ENCODE results near the gene PALB2. TPM values are rescaled to one million over a fixed set of nuclear protein-coding genes. Genes with fewer than 3 reads are reported as not detected.
"Not testable (repeated sequence)": the region's sequence is repeated elsewhere in the genome, so short reads cannot be mapped to it uniquely, and the experiment has no call there.

The PALB2 gene
- total RNA-seq, 2 experiments from 2014 or later = 16.8 to 17.0 TPM

GRCh38 chr16:23634461-23635036, 6.6 kb downstream of the PALB2 start:
- Mint-ChIP-seq H3K27me3 (no peaks in the 10 kb centered on the region), H3K36me3 (ENCODE audit: low read depth) (peaks cover 42% of the 10 kb centered on the region)

GRCh38 chr16:23631874-23632273, 9.2 kb downstream of the PALB2 start:
- DNase-seq, H3K4me3 Mint-ChIP-seq, H3K27ac Mint-ChIP-seq, H3K27me3 Mint-ChIP-seq, H3K9me3 Mint-ChIP-seq, CTCF ChIA-PET: not testable (repeated sequence)
- H3K4me1 Mint-ChIP-seq = peaks cover 11% of the 10 kb centered on the region
- peaks cover 42% of the 10 kb centered on the region for H3K36me3 Mint-ChIP-seq (ENCODE audit: low read depth)
- POLR2A ChIA-PET = interaction anchor here (1.2 to 1.6 kb wide), 2 partner anchors 8 to 10 kb away, joined by 3 to 4 read pairs; partner anchors contain the start of gene DCTN5

More at GRCh38 chr16:23634461-23635036, 6.6 kb downstream of the PALB2 start:
- Mint-ChIP-seq H3K4me1 (peaks cover 18% of the 10 kb centered on the region), H3K4me3 (no peak overlapping the region), H3K27ac (no peak overlapping the region), H3K9me3 (no peaks in the 10 kb centered on the region)
- POLR2A ChIA-PET = no interaction called here
- CTCF ChIA-PET = no interaction called here
- no peak for DNase-seq

- no peak for DNase-seq
- Mint-ChIP-seq H3K27ac (no peak overlapping the region), H3K4me3 (no peak overlapping the region), H3K4me1 (peaks cover 6% of the 10 kb centered on the region), H3K9me3 (no peaks in the 10 kb centered on the region), H3K36me3 (ENCODE audit: low read depth) (peaks cover 38% of the 10 kb centered on the region), H3K27me3 (no peaks in the 10 kb centered on the region)
- ChIA-PET POLR2A (no interaction called here), CTCF (no interaction called here)
Measured at GRCh38 chr16:23629516-23629915, 11.6 kb downstream of the PALB2 start.

GRCh38 chr16:23624092-23624491, 17.0 kb downstream of the PALB2 start:
- ChIA-PET CTCF (no interaction called here), POLR2A (interaction anchor here (0.8 kb wide), 1 partner anchor 9 kb away, joined by 3 read pairs; no protein-coding TSS in a partner anchor)
- no peak overlapping the region for H3K27ac Mint-ChIP-seq
- H3K9me3 Mint-ChIP-seq = no peaks in the 10 kb centered on the region
- H3K4me1 Mint-ChIP-seq = no peaks in the 10 kb centered on the region
- H3K27me3 Mint-ChIP-seq = no peaks in the 10 kb centered on the region
- DNase-seq = no peak
- H3K4me3 Mint-ChIP-seq = no peak overlapping the region
- H3K36me3 Mint-ChIP-seq (ENCODE audit: low read depth) = peaks cover 52% of the 10 kb centered on the region

GRCh38 chr16:23615805-23616204, 25.3 kb downstream of the PALB2 start:
- no peaks in the 10 kb centered on the region for H3K4me1 Mint-ChIP-seq
- H3K9me3 Mint-ChIP-seq = no peaks in the 10 kb centered on the region
- peaks cover 35% of the 10 kb centered on the region for H3K36me3 Mint-ChIP-seq (ENCODE audit: low read depth)
- H3K4me3 Mint-ChIP-seq = no peak overlapping the region
- DNase-seq = no peak
- CTCF ChIA-PET = no interaction called here
- H3K27ac Mint-ChIP-seq = no peak overlapping the region
- no peaks in the 10 kb centered on the region for H3K27me3 Mint-ChIP-seq
- POLR2A ChIA-PET = no interaction called here

GRCh38 chr16:23611936-23612335, 29.2 kb downstream of the PALB2 start:
- Mint-ChIP-seq H3K4me1 (no peaks in the 10 kb centered on the region), H3K36me3 (ENCODE audit: low read depth) (peaks cover 16% of the 10 kb centered on the region), H3K9me3 (no peaks in the 10 kb centered on the region), H3K27me3 (no peaks in the 10 kb centered on the region), H3K4me3 (no peak overlapping the region), H3K27ac (no peak overlapping the region)
- no peak for DNase-seq
- ChIA-PET CTCF (no interaction called here), POLR2A (no interaction called here)

GRCh38 chr16:23610905-23611304, 30.2 kb downstream of the PALB2 start:
- CTCF ChIA-PET; H3K9me3 Mint-ChIP-seq; H3K27ac Mint-ChIP-seq; POLR2A ChIA-PET; H3K27me3 Mint-ChIP-seq; H3K4me3 Mint-ChIP-seq; DNase-seq; H3K36me3 Mint-ChIP-seq (ENCODE audit: low read depth); H3K4me1 Mint-ChIP-seq: not testable (repeated sequence)

GRCh38 chr16:23609929-23610328, 31.2 kb downstream of the PALB2 start:
- peaks cover 8% of the 10 kb centered on the region for H3K36me3 Mint-ChIP-seq (ENCODE audit: low read depth)
- POLR2A ChIA-PET = no interaction called here
- H3K9me3 Mint-ChIP-seq = no peaks in the 10 kb centered on the region

GRCh38 chr16:23608194-23608593, 32.9 kb downstream of the PALB2 start:
- POLR2A ChIA-PET = no interaction called here
- H3K36me3 Mint-ChIP-seq (ENCODE audit: low read depth) = peaks cover 10% of the 10 kb centered on the region
- H3K4me1 Mint-ChIP-seq = no peaks in the 10 kb centered on the region
- H3K9me3 Mint-ChIP-seq = no peaks in the 10 kb centered on the region
- no peak for DNase-seq
- CTCF ChIA-PET = no interaction called here
- H3K27me3 Mint-ChIP-seq = no peaks in the 10 kb centered on the region
- no peak overlapping the region for H3K27ac Mint-ChIP-seq
- no peak overlapping the region for H3K4me3 Mint-ChIP-seq

More at GRCh38 chr16:23609929-23610328, 31.2 kb downstream of the PALB2 start:
- Mint-ChIP-seq H3K4me3 (no peak overlapping the region), H3K27ac (no peak overlapping the region), H3K4me1 (no peaks in the 10 kb centered on the region), H3K27me3 (no peaks in the 10 kb centered on the region)
- no peak for DNase-seq
- CTCF ChIA-PET = interaction anchor here (0.9 kb wide), 1 partner anchor 11 kb away, joined by 5 read pairs; no protein-coding TSS in a partner anchor

- no peak for DNase-seq
- peaks cover 10% of the 10 kb centered on the region for H3K36me3 Mint-ChIP-seq (ENCODE audit: low read depth)
- H3K4me1 Mint-ChIP-seq = no peaks in the 10 kb centered on the region
- no peaks in the 10 kb centered on the region for H3K27me3 Mint-ChIP-seq
- H3K9me3 Mint-ChIP-seq = no peaks in the 10 kb centered on the region
- no peak overlapping the region for H3K4me3 Mint-ChIP-seq
- ChIA-PET POLR2A (no interaction called here), CTCF (no interaction called here)
- H3K27ac Mint-ChIP-seq = no peak overlapping the region
Measured at GRCh38 chr16:23607726-23608125, 33.4 kb downstream of the PALB2 start.

GRCh38 chr16:23597003-23597756, 43.9 kb downstream of the PALB2 start:
- ChIA-PET CTCF (interaction anchor here (0.7 to 1.8 kb wide), 11 partner anchors 9 to 162 kb away, joined by 3 to 12 read pairs (median 5); partner anchors contain the start of genes DCTN5, EARS2, GGA2 and PALB2), POLR2A (interaction anchor here (1.2 to 1.5 kb wide), 3 partner anchors 36 to 44 kb away, joined by 3 to 9 read pairs (median 5); partner anchors contain the start of genes DCTN5, EARS2, PALB2 and UBFD1)
- Mint-ChIP-seq H3K27me3 (no peaks in the 10 kb centered on the region), H3K9me3 (no peaks in the 10 kb centered on the region), H3K4me3 (no peak overlapping the region), H3K27ac (no peak overlapping the region), H3K36me3 (ENCODE audit: low read depth) (peaks cover 12% of the 10 kb centered on the region), H3K4me1 (peaks cover 24% of the 10 kb centered on the region)
- DNase-seq = peak; percentile 26

GRCh38 chr16:23595951-23596720, 45.0 kb downstream of the PALB2 start, which contains the start of gene NDUFAB1:
TSS of gene NDUFAB1 (minus strand) at chr16:23596316. CDS start at chr16:23596290, 26 bp downstream.
- H3K4me3 Mint-ChIP-seq = peak within 1 kb of the TSS; percentile 80
- H3K27me3 Mint-ChIP-seq = no peaks in the 10 kb centered on the region
- peak; percentile 93 for DNase-seq
- peaks cover 17% of the 10 kb centered on the region for H3K36me3 Mint-ChIP-seq (ENCODE audit: low read depth)
- H3K27ac Mint-ChIP-seq = peak within 1 kb of the TSS; percentile 68
- H3K9me3 Mint-ChIP-seq = no peaks in the 10 kb centered on the region
- ChIA-PET CTCF (interaction anchor here (0.7 to 1.8 kb wide), 11 partner anchors 10 to 161 kb away, joined by 3 to 12 read pairs (median 5); partner anchors contain the start of genes DCTN5, EARS2, GGA2 and PALB2), POLR2A (interaction anchor here (0.7 to 1.5 kb wide), 4 partner anchors 35 to 920 kb away, joined by 3 to 9 read pairs (median 4); partner anchors contain the start of genes DCTN5, EARS2, PALB2 and UBFD1)
- H3K4me1 Mint-ChIP-seq = peaks cover 24% of the 10 kb centered on the region
